NCI-H524 (cell line): ENCODE results near the gene FPR2.
"Not testable (repeated sequence)": the region's sequence is repeated elsewhere in the genome, so short reads cannot be mapped to it uniquely, and the experiment has no call there.

ENCODE experiments used
- DNase-seq, 2 experiments: peaks; one replicate each; lab custom pipeline; 2025; lab: John Stamatoyannopoulos, UW

Gene FPR2

DNA sequence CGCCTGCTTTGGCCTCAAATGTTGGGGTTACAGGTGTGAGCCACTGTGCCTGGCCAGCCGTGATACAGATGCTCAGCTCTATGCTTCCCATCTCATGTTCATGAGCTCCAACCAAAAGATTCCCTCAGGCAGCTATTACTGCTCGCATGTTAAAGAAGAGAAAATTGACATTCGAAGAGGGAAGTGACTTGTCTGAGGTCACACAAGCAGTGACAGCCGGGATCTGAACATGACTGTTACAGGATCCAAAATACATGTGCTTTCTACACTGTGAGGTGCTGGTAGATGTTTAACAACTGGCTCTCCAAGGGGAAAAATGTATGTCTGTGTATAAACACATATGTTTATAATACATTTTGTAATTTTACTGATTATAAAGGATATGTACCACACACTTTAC is 20.6 kb upstream of the FPR2 start:
- no peak for DNase-seq

DNA sequence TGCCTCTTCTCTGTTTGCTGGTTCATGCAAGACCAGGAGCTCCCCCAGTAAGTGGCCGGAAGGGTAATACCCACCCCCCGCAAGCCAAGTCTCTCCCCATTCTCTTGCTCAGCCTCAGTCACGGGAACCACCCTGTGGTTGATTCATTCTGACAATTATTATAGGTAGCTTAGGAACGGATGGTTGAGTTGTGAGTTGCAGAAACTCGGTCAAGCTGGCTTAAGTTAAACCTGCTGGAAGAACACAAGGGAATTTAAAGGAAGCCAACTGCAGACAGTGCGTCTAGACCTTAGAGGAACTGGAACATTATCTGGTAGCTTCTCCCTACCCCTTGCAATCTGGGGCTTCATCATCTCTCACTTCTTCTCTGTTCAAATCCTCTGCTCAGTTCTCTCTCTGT is 18.2 kb upstream of the FPR2 start:
- DNase-seq: no peak

DNA sequence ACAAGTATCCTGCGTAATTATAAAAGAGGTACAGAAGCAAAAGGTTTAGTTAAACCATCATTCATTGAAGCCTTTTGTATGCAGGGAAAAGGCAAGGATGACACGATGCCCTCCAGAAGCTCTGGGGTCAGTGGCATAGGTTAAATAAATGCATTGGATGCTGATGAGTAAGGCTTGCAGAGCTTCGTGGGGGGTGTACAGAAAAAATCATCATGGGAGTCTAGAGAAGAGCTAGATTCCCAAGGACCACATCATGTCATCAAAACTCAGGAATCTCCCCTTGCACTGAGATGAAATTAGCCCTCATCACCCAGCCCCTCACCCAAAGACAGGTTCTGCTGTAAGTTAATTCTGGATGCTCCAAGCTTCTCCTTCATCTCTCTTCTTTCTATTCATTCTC is 17.6 kb upstream of the FPR2 start:
- no peak for DNase-seq

DNA sequence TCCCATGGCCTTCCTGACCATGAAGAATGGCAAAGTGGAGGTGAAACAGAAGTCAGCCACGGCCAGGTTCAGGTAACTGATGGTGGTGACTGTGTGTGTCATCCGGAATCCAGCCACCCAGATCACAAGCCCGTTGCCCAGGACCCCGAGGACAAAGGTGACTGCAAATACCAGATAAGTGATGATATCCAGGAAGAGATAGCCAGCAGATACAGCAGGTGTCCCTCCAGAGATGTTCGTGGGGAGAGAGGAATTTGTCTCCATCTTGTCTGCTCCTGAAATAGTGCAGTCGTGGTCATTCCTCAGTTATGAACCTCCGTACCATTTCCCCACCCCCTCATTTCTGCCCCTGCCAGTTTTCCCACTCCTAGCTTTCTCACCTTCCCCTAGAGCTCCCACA is 14.2 kb upstream of the FPR2 start:
- DNase-seq: no peak

DNA sequence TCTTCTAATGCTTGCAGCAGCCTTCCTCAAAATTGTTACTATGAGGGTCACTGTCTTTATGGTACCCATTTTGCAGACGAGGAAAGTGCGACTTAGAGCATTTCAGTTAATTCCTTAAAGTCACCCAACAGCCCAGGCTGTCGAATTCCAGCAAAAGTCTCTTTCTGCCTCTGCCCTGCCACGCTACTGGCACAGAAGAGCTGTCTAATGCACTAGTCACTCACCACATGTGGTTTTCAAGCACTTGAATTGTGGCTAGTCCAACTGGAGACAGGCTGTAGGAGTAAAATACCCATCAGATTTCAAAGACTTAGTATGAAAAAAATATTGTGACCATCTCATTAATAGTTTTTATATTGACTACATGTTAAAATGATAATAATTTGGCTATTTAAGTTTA is 11.0 kb upstream of the FPR2 start:
- no peak for DNase-seq

DNA sequence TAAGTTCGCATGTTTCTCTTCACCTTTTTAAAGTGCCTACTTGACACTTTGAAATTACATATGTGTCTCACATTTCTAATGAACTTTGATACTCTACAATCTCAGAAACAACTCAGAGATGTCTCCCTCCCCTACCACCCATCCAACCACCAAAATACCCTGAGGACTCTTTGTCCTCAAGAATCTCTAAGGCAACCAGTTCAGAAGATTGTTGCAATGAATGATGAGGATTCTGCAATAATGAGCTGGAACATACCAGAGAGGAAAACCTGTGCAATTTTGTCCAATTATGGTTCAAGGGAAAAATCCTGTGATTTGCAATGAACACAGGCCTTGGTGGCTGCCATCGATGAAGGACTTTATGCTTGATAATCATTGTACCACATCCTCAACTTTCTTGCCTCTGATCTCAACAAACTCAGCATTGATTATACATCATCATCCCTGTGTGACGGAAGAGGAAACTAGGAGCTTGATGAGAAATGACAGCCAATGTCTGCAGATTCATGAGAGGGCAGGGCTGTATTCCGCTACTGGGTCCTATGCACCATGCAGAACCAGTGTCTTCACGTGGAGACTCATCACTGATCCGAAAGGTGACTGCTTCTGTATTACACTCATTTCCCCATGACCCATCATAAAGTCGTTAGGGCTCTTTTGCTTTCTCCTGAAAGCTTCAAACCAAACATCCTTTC is 10.4 kb upstream of the FPR2 start:
- DNase-seq: no peak

DNA sequence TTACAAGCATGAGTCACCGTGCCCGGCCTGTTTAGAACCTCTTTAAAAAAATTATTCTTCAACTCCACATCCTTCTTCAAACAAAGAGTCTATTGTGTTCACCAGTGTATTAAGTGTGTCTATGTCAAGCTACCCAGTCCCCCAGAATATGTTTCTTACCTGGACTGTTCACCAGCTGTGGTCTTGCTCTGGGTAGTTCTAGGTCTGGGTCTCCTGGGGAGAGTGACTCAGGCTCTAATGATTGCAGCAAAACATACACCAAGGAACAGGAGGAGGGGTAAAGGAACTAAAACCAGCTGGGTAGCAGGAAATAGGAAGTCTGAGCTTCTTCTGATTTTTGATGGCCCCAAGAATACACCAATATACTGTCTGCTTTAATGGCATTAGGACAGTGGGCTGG is 9.3 kb upstream of the FPR2 start, which contains the start of gene FPR1:
Gene FPR1 (minus strand): TSS at position 224 of the 400 bp plus-strand sequence. CDS start 4,884 bp downstream, outside the sequence.
- no peak for DNase-seq

DNA sequence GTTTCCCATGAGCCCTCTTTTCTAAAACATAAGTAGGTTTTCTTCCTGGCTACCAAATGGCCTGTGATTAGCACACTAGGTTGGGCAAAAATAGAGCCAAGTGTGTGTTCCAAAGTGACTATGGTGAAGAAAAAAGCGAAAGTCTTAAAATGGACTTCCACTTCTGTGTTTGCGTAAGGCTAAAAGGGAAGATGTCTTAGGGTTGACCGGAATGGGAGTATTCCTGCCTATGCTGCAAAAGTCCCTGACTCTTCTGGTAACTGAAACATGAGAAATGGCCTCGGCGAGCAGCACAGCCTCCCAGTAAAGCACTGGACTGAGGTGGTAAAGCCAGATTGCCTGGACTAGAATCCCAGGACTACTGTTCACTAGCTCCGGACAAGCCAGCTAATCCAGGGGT is 6.9 kb upstream of the FPR2 start:
- no peak for DNase-seq

DNA sequence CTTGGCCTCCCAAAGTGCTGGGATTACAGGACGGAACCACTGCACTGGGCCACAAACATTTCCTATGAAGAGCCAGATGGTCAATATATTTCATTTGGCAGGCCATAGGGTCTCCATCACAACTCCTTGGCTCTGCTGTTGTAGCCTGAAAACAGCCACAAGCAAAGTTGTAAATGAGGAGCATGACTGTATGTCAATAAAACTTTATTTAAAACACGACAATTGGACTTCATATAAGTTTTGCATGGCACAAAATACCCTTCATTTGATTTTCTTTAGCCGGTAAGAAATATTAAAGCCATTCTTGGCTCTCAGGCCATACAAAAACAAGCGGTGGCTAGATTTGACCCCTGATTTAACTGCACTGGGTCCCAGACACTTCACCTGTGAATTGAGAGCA is 6.2 kb upstream of the FPR2 start:
- no peak for DNase-seq

DNA sequence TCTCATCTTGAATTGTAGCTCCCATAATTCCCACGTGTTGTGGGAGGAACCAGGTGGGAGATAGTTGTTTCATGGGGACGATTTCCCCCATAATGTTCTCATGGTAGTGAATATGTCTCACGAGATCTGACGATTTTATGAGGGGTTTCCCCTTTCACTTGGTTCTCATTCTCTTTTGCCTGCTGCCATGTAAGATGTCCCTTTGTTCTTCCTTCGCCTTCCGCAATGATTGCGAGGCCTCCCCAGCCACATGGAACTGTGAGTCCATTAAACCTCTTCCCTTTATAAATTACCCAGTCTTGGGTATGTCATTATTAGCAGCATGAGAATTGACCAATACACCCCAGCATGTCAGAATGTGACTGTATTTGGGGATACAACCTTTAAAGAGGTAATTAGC is 5.4 kb upstream of the FPR2 start:
- no peak for DNase-seq

DNA sequence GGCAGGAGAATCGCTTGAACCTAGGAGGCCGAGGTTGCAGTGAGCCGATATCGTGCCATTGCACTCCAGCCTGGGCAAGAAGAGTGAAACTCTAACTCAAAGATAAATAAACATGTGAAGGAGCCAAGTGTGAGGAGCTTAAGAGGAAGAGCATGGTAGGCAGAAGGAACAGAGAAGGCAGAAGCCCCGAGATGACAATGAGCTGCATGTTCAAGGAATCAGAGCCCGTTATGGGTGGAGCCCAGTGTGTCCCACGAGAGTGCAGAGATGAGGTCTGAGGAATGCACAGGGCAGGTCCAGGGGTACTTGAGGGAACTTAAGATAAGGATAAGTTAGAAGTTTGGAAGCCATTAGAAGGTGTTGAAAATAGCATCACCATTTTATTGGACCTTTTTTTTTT is 716 bp downstream of the FPR2 start:
- DNase-seq: no peak

DNA sequence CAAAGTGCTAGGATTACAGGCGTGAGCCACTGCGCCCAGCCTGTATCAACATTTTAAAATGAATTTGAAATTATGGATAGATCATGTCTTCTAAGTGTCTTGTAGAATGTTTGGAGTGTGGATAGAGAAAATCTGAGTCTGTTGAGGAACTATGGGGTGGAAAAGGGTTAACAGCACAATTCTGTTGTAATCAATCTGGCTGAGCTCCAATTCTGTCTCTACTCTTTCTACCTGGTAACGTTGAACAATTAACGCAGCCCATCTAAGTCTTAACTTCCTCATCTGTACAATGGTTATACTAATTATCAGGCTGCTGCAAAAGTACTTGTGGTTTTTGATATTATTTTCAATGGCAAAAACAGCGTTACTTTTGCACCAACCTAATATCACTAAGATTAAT is 4.1 kb downstream of the FPR2 start:
- no peak for DNase-seq

DNA sequence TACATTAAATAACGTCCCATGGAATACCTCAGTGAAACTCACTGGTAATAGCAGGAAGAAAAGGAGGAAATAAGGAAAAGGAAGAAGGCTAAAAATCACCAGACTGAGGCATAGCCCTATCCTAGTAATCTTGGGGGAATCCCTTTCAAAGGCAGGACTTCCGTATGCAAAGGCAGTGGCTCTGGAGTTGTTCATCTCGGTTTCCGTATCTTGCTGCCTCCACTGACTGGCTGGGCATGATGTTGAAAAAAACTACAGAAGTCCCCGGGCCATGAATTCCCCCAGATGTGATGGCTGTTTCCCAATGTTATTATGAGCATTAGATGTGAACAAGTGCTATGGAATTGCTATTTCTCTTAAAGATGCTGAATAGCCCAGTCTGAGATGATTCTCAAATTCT is 5.5 kb downstream of the FPR2 start:
- DNase-seq: no peak

DNA sequence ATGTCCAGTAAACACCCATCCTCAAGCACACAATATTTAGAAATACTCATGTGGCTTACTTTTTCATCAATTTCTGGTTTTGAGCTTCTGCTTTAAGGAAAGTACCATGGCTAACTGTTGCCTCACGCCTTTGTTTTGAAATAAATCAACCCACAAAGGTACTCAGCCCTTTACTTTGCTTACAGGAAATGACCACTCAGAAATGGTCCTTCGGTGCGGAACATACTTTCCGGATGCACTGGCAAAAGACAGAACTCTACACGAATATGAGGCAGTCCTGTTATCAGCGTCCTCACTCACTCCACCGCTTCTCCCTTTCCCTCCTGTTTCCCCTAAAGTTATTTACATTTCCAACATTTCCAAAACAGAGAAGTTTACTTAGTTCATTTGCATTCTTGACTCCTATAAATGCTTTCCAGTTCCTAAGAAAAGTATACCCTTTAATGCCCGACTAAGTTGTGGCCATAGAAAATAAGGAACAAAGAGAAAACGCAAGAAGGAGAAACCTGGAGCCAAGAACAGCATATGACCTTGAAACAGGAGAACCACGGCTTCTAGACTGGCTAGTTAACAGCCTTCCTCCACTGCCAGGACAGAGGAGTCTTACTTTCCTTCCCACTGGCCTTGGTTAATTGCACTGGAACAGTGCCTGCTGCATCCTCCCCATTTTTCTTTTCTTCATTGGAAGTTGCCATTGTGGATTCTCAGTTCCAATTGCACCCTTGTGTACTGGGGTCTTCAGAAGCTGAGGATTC is 10.6 kb downstream of the FPR2 start:
- DNase-seq: no peak

DNA sequence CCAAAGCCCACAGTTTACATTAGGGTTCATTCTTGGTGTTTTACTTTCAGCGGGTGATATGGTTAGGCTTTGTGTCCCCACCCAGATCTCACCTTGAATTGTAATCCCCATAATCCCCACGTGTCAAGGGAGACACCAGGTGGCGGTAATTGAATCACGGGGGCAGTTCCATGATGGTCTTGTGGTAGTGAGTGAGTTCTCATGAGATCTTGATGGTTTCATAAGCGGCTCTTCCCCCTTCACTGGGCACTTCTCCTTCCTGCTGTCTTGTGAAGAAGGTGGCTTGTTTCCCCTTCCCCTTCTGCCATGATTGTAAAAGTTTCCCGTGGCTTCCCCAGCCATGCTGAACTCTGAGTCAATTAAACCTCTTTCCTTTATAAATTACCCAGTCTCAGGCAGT is 12.0 kb downstream of the FPR2 start:
- no peak for DNase-seq

DNA sequence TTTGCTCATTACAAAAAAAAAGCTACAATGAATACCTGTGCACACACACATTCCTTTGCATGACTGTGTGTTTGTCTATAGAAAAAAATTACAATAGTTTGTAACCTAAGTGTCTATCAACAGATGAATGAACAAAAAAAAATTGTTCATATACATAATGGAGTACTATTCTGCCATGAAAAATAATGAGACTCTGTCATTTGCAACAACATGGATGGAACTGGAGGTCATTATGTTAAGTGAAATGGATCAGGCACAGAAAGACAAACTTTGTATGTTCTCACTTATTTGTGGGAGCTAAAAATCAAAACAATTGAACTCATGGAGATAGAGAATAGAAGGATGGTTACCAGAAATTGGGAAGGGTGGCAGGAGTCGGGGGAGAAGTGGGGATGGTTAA is 15.6 kb downstream of the FPR2 start:
- not testable (repeated sequence) for DNase-seq

DNA sequence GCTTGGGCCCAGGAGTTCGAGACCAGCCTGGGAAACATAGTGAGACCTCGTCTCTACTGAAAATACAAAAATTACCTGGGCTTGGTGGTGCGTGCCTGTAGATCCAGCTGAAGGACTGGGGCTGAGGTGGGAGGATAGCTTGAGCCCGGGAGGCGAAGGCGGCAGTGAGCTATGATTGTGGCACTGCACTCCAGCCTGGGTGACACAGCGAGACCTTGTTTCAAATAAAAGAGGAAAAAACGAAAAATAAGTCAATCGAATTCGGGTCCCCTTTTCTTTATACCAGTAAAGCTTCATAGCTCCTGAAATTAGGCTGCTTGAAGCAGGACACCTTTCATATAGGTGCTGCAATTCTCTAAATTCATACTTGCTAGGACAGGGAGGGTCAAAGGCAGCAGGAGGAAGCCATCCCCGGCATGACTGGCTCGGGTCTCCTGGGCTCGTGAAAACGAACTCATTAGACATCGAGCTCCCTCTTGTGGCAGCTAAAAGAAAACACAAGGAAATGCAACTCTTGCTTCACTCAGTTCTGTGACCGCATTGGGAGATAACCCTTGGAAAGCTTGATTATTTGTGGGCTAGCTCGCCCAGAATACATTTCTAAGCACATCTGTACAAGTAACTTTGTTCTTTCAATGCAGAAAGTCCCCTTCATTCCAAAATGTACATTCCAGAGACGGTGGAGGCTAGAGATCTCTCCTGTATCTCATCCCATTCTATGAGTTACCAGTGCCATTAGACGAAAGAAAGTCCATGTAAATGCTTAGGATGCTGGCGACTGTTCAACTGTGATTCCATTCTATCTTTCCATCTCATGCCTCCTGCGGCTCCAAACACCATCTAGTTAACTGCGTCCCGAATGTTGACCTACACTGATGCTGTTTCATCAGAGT is 16.8 kb downstream of the FPR2 start:
- DNase-seq: peak; percentile 31 to 39

DNA sequence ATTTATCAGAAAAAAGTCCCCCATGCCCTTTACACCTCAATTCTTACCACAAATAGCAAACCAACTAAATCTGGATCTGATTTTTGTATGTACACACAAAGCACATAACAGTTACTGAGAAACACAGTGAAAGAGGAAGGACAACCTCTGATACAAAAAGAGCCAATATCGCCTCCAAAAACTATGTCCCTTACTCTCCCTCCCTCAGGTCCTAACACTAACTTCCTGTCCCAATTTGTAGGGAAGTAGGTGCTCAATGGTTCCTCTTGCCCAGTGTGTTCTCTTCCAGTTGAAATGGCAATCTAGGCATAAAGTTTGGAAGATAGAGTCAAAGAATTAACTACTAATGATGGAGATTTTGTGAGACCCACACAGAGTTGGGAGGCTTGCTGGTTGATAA is 18.2 kb downstream of the FPR2 start:
- no peak for DNase-seq

DNA sequence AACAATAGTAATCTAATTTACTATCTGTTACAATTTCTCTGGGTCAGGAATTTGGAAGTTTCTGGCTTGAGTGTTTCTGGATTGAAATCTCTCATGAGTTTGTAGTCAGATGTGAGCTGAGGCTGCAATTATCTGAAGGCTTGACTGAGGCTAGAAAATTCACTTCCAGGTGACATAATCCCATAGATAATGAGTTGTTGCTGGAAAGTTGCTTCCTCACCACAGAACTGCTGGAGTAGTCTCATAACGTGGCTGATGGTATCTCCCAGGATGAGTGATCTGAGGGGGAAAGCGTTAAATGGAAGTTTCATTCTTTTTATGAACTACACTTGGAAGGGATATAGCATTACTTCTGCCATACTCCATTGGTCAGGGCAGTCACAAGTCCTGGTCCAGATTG is 18.7 kb downstream of the FPR2 start:
- DNase-seq: no peak

DNA sequence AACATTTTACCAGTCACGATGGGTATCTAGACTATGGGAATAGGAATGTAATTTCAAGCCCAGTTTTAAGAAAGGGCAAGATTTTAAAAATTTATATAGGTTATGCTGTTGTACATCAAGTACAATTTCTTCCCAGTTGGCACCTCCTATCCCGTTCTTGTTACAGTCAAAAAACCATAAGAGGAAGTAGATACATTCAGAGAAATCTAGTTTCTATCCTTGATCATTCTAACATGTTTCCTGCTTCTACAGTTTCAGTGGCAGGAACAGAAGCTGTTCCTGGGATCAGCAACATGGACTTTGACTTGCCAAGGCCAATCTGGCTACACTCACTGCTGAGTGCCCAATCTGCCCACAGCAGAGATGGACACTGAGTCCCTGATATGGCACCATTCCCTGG is 19.3 kb downstream of the FPR2 start:
- DNase-seq: no peak

DNA sequence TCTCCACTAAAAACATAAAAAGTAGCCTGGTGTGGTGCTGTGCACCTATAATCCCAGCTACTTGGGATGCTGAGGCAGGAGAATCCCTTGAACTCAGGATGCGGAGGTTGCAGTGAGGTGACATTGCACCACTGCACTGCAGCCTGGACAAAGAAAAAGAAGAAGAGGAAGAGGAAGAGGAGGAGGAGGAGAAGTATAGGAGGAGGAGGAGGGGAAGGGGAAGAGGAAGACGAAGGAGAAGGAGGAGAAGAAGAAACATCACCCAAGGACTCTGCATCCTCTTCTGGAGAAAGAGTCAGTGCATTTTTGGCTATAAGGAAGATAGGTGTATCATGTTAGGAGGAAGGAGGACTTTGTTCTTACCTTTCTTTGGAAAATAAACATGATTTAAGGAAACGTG is 21.0 kb downstream of the FPR2 start:
- no peak for DNase-seq

DNA sequence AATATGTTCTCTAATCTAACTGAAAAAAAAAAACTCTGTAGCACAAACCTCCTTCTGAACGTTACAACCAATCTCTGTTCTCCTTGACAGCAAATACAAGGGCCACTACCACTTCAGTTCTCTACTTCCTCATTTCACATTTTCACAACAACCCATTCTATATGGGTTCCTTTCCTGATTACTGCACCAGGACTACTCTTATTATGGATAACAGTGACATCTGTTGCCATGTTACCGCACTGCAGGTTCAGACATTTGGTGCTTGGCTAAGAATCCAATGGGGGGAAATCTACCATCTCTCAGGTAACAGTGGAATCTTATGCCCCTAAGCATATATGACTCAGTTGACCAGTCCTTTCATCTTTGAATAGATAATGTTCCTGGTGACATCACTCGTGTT is 22.4 kb downstream of the FPR2 start:
- peak in 1 of 2 experiments; percentile 4 for DNase-seq
